H1 (cell line): ENCODE data around the gene RITA1. TPM values are rescaled to one million over a fixed set of nuclear protein-coding genes. Genes with fewer than 3 reads are reported as not detected.

ENCODE experiments used
- ASH2L ChIP-seq: fragments of 200-600, 300-600 bp; sonication (generic); IDR thresholded peaks from one replicate; pipeline ENCODE4 v1.7.1; 2017; ENCODE audit warnings: low read length
- CBX5 ChIP-seq: fragments of 300-800, 300-1000 bp; sonication (generic); IDR thresholded peaks from 2 replicates; pipeline ENCODE4 v1.7.1; 2016; ENCODE audit warnings: antibody characterized with exemption, low read length, low read depth
- EGR1 ChIP-seq: IDR thresholded peaks from 2 replicates; pipeline ENCODE4 v1.6.1; 2011; ENCODE audit warnings: low read depth, low read length, borderline replicate concordance
- GTF2F1 ChIP-seq: IDR thresholded peaks from 2 replicates; pipeline ENCODE4 v1.6.1; 2012; ENCODE audit warnings: low read depth, low read length, improper control_type of control experiment, borderline replicate concordance
- POU5F1 ChIP-seq: IDR thresholded peaks from 2 replicates; pipeline ENCODE4 v1.6.1; 2011; ENCODE audit warnings: low read depth, mild to moderate bottlenecking, low read length, moderate library complexity
- RAD21 ChIP-seq, 2 experiments: IDR thresholded peaks in 1 of 2; conservative IDR thresholded peaks in 1 of 2; 2 replicates each; pipeline ENCODE4 v1.6.1; 2011; ENCODE audit warnings: low read depth in 2 of 2, low read length in 2 of 2, improper control_type of control experiment in 1 of 2, inconsistent platforms in 1 of 2, mild to moderate bottlenecking in 1 of 2, moderate library complexity in 1 of 2
- RXRA ChIP-seq: IDR thresholded peaks from 2 replicates; pipeline ENCODE4 v1.6.1; 2011; ENCODE audit warnings: low read depth, mild to moderate bottlenecking, low read length, moderate library complexity; ENCODE audit not compliant: insufficient read depth
- SAP30 ChIP-seq: fragments of 300-600 bp; sonication (generic); IDR thresholded peaks from 2 replicates; pipeline ENCODE4 v1.7.1; 2012; ENCODE audit warnings: low read length, moderate library complexity, mild to moderate bottlenecking, inconsistent platforms; ENCODE audit not compliant: insufficient read depth, insufficient replicate concordance
- YY1 ChIP-seq: IDR thresholded peaks from 2 replicates; pipeline ENCODE4 v1.6.1; 2011; ENCODE audit warnings: low read depth, mild to moderate bottlenecking, low read length
- ZNF274 ChIP-seq: IDR thresholded peaks from 2 replicates; pipeline ENCODE4 v1.7.0; 2012; ENCODE audit warnings: low read length, borderline replicate concordance; ENCODE audit errors: extremely low read depth
- polyA plus RNA-seq, 7 experiments: library from polyadenylated mRNA; depleted of rRNA in 3 of 7; stranded (reverse) in 5 of 7; unstranded in 2 of 7; fragments of >200 nt in 5 of 7; fragments of 200-250 nt in 2 of 7; gene quantifications; 1 replicate in 5 of 7; 2 replicates in 1 of 7; 4 replicates in 1 of 7; pipeline versions ENCODE4 v1.2.1 to v1.2.3, GENCODE V29; 2011 to 2013; ENCODE audit warnings: missing spikeins in 2 of 7, mixed read lengths in 2 of 7
- total RNA-seq: library from RNA; stranded (reverse); fragmentation: NEBNext Ultra II Directional; extraction: Animal tissue kit (Norgen Biotek cat#: 25700); gene quantifications from 2 replicates; pipeline ENCODE4 v1.2.1, GENCODE V29; 2021
- TF ChIP-seq, protein P1 (sequence below): IDR thresholded peaks from 2 replicates; pipeline ENCODE4 v1.6.1; 2011; ENCODE audit warnings: low read length, improper control_type of control experiment

The RITA1 gene
- total and polyA plus RNA-seq, 2 of the 8 experiments (the other 6 are each of a cell fraction or from before 2014, with no cell fraction given): 24.1 to 25.8 TPM

DNA sequence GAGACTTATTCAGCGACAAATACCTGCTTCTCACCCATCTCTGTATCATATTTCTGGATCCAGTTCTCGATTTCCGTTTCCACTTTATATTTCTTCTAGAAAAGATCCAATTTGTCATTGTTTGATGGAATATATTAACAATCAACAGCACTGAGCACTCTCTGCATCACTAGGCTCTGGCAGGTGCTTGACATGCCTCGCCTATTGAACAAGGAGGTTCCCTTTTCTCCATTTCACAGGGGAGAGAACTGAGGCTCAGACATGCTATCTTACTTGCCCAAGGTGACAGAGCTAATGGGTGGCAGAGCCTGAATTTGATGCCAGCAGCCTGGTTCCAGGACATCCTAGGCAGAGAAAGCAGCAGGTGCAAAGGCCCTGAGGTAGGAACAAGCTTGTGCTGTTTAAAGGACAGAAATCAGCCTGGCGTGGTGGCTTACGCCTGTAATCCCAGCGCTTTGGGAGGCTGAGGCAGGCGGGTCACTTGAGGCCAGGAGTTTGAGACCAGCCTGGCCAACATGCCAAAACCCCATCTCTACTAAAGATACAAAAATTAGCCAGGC is 12.1 kb downstream of the RITA1 start (continued):
- TF ChIP-seq, protein P1, sequence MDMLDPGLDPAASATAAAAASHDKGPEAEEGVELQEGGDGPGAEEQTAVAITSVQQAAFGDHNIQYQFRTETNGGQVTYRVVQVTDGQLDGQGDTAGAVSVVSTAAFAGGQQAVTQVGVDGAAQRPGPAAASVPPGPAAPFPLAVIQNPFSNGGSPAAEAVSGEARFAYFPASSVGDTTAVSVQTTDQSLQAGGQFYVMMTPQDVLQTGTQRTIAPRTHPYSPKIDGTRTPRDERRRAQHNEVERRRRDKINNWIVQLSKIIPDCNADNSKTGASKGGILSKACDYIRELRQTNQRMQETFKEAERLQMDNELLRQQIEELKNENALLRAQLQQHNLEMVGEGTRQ: no peak
- TF ChIP-seq POU5F1: no peak
- TF ChIP-seq YY1: no peak
- no peak for TF ChIP-seq SAP30
- TF ChIP-seq ASH2L: no peak
- no peak for TF ChIP-seq EGR1
- TF ChIP-seq CBX5: no peak
- TF ChIP-seq ZNF274: no peak
- no peak for TF ChIP-seq RAD21 (IDR thresholded peaks at IDR 0.05 in 1 of 2, conservative IDR thresholded peaks at IDR 0.05 in 1 of 2; ENCODE audit: low read depth in 2 of 2, low read length in 2 of 2)
- TF ChIP-seq RXRA: no peak
- TF ChIP-seq GTF2F1: no peak
